H1 (cell line): ENCODE data around the gene ABL1. TPM values are rescaled to one million over a fixed set of nuclear protein-coding genes. Genes with fewer than 3 reads are reported as not detected.

ENCODE experiments used
- CTCF ChIA-PET: fragments of 300-600 bp; sonication (Branson Sonifier 250); formaldehyde crosslinking; loops from one replicate; lab custom pipeline; 2021; ENCODE audit not compliant: partially characterized antibody; lab: Charles Lee
- POLR2A ChIA-PET: fragments of 300-600 bp; sonication (Branson Sonifier 250); formaldehyde crosslinking; loops from one replicate; lab custom pipeline; 2021; ENCODE audit warnings: inconsistent platforms; ENCODE audit not compliant: partially characterized antibody; lab: Charles Lee
- DNase-seq, 2 experiments: peaks; one replicate each; pipeline versions ENCODE4 v3.0.0 to v3.0.0-alpha.2; 2010 to 2022; ENCODE audit warnings: low spot score in 2 of 2, low read depth in 1 of 2, mixed read lengths in 1 of 2
- FAIRE-seq: peaks from 2 replicates; lab custom pipeline; 2011; peaks lifted over from hg19 to GRCh38; lab: Jason Lieb, UNC
- H2AFZ ChIP-seq: 2 replicates; pipeline ENCODE4 v1.8.1; 2012; ENCODE audit warnings: low read length, inconsistent platforms
- H2AK5ac ChIP-seq: 2 replicates; pipeline ENCODE4 v1.6.1; 2013; ENCODE audit warnings: low read depth, low read length
- H2BK120ac ChIP-seq: replicated peaks from 2 replicates; pipeline ENCODE3; 2013; ENCODE audit warnings: low read depth, low read length, inconsistent platforms
- H2BK12ac ChIP-seq: 2 replicates; pipeline ENCODE4 v1.6.1; 2013; ENCODE audit warnings: low read depth, low read length
- H2BK15ac ChIP-seq: 2 replicates; pipeline ENCODE4 v1.6.1; 2013; ENCODE audit warnings: low read length
- H2BK20ac ChIP-seq: 2 replicates; pipeline ENCODE4 v1.6.1; 2013; ENCODE audit warnings: low read length
- H2BK5ac ChIP-seq: 2 replicates; pipeline ENCODE4 v1.6.1; 2013; ENCODE audit warnings: low read depth, low read length
- H3K14ac ChIP-seq: 2 replicates; pipeline ENCODE4 v1.6.1; 2013; ENCODE audit warnings: inconsistent platforms; ENCODE audit not compliant: insufficient read length
- H3K18ac ChIP-seq: 2 replicates; pipeline ENCODE4 v1.6.1; 2013; ENCODE audit warnings: low read length; ENCODE audit errors: extremely low read depth
- H3K23ac ChIP-seq: 2 replicates; pipeline ENCODE4 v1.6.1; 2013; ENCODE audit warnings: inconsistent platforms; ENCODE audit not compliant: insufficient read length
- H3K23me2 ChIP-seq: 2 replicates; pipeline ENCODE4 v1.6.1; 2013; ENCODE audit warnings: low read depth, low read length
- H3K27ac ChIP-seq: 2 replicates; pipeline ENCODE4 v1.6.1; 2011; ENCODE audit warnings: low read depth, low read length, inconsistent platforms
- H3K27me3 ChIP-seq, 4 experiments: replicated peaks in 1 of 4; 1 replicate in 1 of 4; 2 replicates in 3 of 4; pipeline versions ENCODE4 v1.6.1 to v1.8.1; 2011 to 2013; ENCODE audit warnings: low read length in 3 of 4, mild to moderate bottlenecking in 3 of 4, inconsistent platforms in 2 of 4, mixed read lengths in 2 of 4, moderate library complexity in 1 of 4; ENCODE audit not compliant: control insufficient read depth in 3 of 4, insufficient read depth in 3 of 4; ENCODE audit errors: extremely low read depth in 1 of 4
- H3K36me3 ChIP-seq, 4 experiments: 2 replicates each; pipeline versions ENCODE4 v1.6.1 to v1.8.1; 2011 to 2013; ENCODE audit warnings: mild to moderate bottlenecking in 4 of 4, low read length in 3 of 4, moderate library complexity in 2 of 4, control low read depth in 1 of 4, inconsistent platforms in 1 of 4; ENCODE audit not compliant: insufficient read depth in 4 of 4, control insufficient read depth in 2 of 4
- H3K4ac ChIP-seq: replicated peaks from 2 replicates; pipeline ENCODE3; 2013; ENCODE audit warnings: low read length, low read depth, mixed read lengths, inconsistent platforms; ENCODE audit not compliant: insufficient read length
- H3K4me1 ChIP-seq, 4 experiments: replicated peaks in 1 of 4; 1 replicate in 1 of 4; 2 replicates in 3 of 4; pipeline versions ENCODE4 v1.6.1 to v1.8.1; 2011 to 2013; ENCODE audit warnings: low read length in 3 of 4, inconsistent platforms in 2 of 4, mixed read lengths in 1 of 4; ENCODE audit not compliant: insufficient read depth in 4 of 4, control insufficient read depth in 3 of 4
- H3K4me2 ChIP-seq, 2 experiments: 2 replicates each; pipeline versions ENCODE4 v1.6.1 to v1.8.1; 2011 to 2013; ENCODE audit warnings: low read depth in 2 of 2, low read length in 2 of 2, control low read depth in 1 of 2, inconsistent platforms in 1 of 2, mild to moderate bottlenecking in 1 of 2; ENCODE audit not compliant: insufficient read depth in 1 of 2
- H3K4me3 ChIP-seq, 4 experiments: fragments of 200-600, 300-600 bp in 1 of 4; sonication (generic), shearing (Covaris generic), sonication (Bioruptor Twin) in 1 of 4; 2 replicates each; pipeline versions ENCODE4 v1.5.1 to v1.8.1; 2011 to 2016; ENCODE audit warnings: low read length in 4 of 4, low read depth in 3 of 4, control low read depth in 2 of 4, inconsistent platforms in 2 of 4, mild to moderate bottlenecking in 2 of 4, mixed read lengths in 1 of 4, moderate library complexity in 1 of 4; ENCODE audit not compliant: insufficient read depth in 2 of 4; ENCODE audit errors: extremely low read depth in 1 of 4
- H3K56ac ChIP-seq: replicated peaks from 2 replicates; pipeline ENCODE3; 2013; ENCODE audit warnings: low read depth, mild to moderate bottlenecking, mixed read lengths, low read length, inconsistent platforms; ENCODE audit not compliant: insufficient read length
- H3K79me1 ChIP-seq: 2 replicates; pipeline ENCODE4 v1.6.1; 2013; ENCODE audit warnings: low read depth, low read length, control low read depth
- H3K79me2 ChIP-seq, 2 experiments: 2 replicates each; pipeline versions ENCODE4 v1.6.1 to v1.8.1; 2012 to 2013; ENCODE audit warnings: low read length in 2 of 2, mild to moderate bottlenecking in 2 of 2, inconsistent platforms in 1 of 2; ENCODE audit not compliant: insufficient read depth in 2 of 2, control insufficient read depth in 1 of 2
- H3K9ac ChIP-seq, 4 experiments: replicated peaks in 1 of 4; 1 replicate in 1 of 4; 2 replicates in 3 of 4; pipeline versions ENCODE4 v1.6.1 to v1.8.1; 2011 to 2013; ENCODE audit warnings: low read depth in 3 of 4, low read length in 3 of 4, control low read depth in 2 of 4, mild to moderate bottlenecking in 2 of 4, moderate library complexity in 2 of 4, inconsistent platforms in 1 of 4; ENCODE audit errors: extremely low read depth in 1 of 4
- H3K9me3 ChIP-seq, 2 experiments: 2 replicates each; pipeline versions ENCODE4 v1.6.1 to v1.8.1; 2012 to 2013; ENCODE audit warnings: mild to moderate bottlenecking in 2 of 2, moderate library complexity in 2 of 2, control low read depth in 1 of 2, inconsistent platforms in 1 of 2, low read depth in 1 of 2, low read length in 1 of 2, mixed read lengths in 1 of 2; ENCODE audit not compliant: insufficient read depth in 2 of 2
- H4K20me1 ChIP-seq, 2 experiments: replicated peaks in 1 of 2; 2 replicates each; pipeline versions ENCODE3 to v1.8.1; 2011 to 2013; ENCODE audit warnings: inconsistent platforms in 2 of 2, low read length in 2 of 2, mild to moderate bottlenecking in 1 of 2; ENCODE audit not compliant: insufficient read depth in 2 of 2, control insufficient read depth in 1 of 2
- H4K5ac ChIP-seq: 2 replicates; pipeline ENCODE4 v1.6.1; 2013; ENCODE audit warnings: low read length, low read depth, mixed read lengths, inconsistent platforms; ENCODE audit not compliant: insufficient read length
- H4K8ac ChIP-seq: 2 replicates; pipeline ENCODE4 v1.8.0; 2013; ENCODE audit warnings: mild to moderate bottlenecking, moderate library complexity, low read length, inconsistent platforms; ENCODE audit not compliant: insufficient read depth; ENCODE audit errors: extremely low read depth
- H4K91ac ChIP-seq: replicated peaks from 2 replicates; pipeline ENCODE3; 2013; ENCODE audit warnings: low read length, mixed read lengths, inconsistent platforms; ENCODE audit not compliant: insufficient read length
- BACH1 ChIP-seq: IDR thresholded peaks from 2 replicates; pipeline ENCODE4 v1.6.1; 2012; ENCODE audit warnings: low read length, improper control_type of control experiment
- BRCA1 ChIP-seq: IDR thresholded peaks from 2 replicates; pipeline ENCODE4 v1.6.1; 2012; ENCODE audit warnings: low read depth, low read length, improper control_type of control experiment
- CBX8 ChIP-seq: fragments of 300-800, 300-1000 bp; sonication (generic); IDR thresholded peaks from 2 replicates; pipeline ENCODE4 v1.7.1; 2016; ENCODE audit warnings: low read depth, low read length, borderline replicate concordance
- CEBPB ChIP-seq: IDR thresholded peaks from 2 replicates; pipeline ENCODE4 v1.6.1; 2012; ENCODE audit warnings: low read depth, low read length
- EP300 ChIP-seq, 2 experiments: IDR thresholded peaks; 1 replicate in 1 of 2; 2 replicates in 1 of 2; pipeline ENCODE4 v1.6.1; 2011 to 2012; ENCODE audit warnings: low read depth in 2 of 2, low read length in 2 of 2, mild to moderate bottlenecking in 2 of 2, borderline replicate concordance in 1 of 2, inconsistent platforms in 1 of 2, moderate library complexity in 1 of 2
- JUN ChIP-seq: IDR thresholded peaks from 2 replicates; pipeline ENCODE4 v1.6.1; 2011; ENCODE audit warnings: low read depth, mild to moderate bottlenecking, improper control_type of control experiment, low read length
- KDM1A ChIP-seq: fragments of 200-600, 300-600 bp; sonication (generic); IDR thresholded peaks from 2 replicates; pipeline ENCODE4 v1.7.1; 2016; ENCODE audit warnings: mild to moderate bottlenecking, low read length, borderline replicate concordance
- MAFK ChIP-seq: IDR thresholded peaks from 2 replicates; pipeline ENCODE4 v1.6.1; 2012; ENCODE audit warnings: low read depth, mild to moderate bottlenecking, improper control_type of control experiment, low read length
- PHF8 ChIP-seq: fragments of 200-600 bp; sonication (generic); conservative IDR thresholded peaks from 2 replicates; pipeline ENCODE4 v1.7.1; 2012; ENCODE audit warnings: low read depth, mild to moderate bottlenecking, inconsistent platforms, low read length, moderate library complexity
- POLR2AphosphoS5 ChIP-seq: IDR thresholded peaks from 2 replicates; pipeline ENCODE4 v1.6.1; 2011; ENCODE audit warnings: low read depth, low read length
- RNF2 ChIP-seq: fragments of 200-900, 300-1000 bp; sonication (generic); IDR thresholded peaks from 2 replicates; pipeline ENCODE4 v1.7.1; 2016; ENCODE audit warnings: borderline replicate concordance, low read depth, mild to moderate bottlenecking, antibody characterized with exemption, low read length; ENCODE audit not compliant: poor library complexity, severe bottlenecking; ENCODE audit errors: missing control alignments
- SIRT6 ChIP-seq: IDR thresholded peaks from one replicate; pipeline ENCODE4 v1.7.1; 2012; ENCODE audit warnings: low read length, inconsistent platforms
- SP2 ChIP-seq: IDR thresholded peaks from 2 replicates; pipeline ENCODE4 v1.6.1; 2012; ENCODE audit warnings: mild to moderate bottlenecking, low read length, inconsistent platforms
- YY1 ChIP-seq: IDR thresholded peaks from 2 replicates; pipeline ENCODE4 v1.6.1; 2011; ENCODE audit warnings: low read depth, mild to moderate bottlenecking, low read length
- ZNF274 ChIP-seq: IDR thresholded peaks from 2 replicates; pipeline ENCODE4 v1.7.0; 2012; ENCODE audit warnings: low read length, borderline replicate concordance; ENCODE audit errors: extremely low read depth
- WGBS, 2 experiments: shearing (Covaris generic) in 1 of 2; methylation state at CpG; one replicate each; pipeline versions ENCODE4 v1.1.6 to v1.1.7; 2013 to 2015; ENCODE audit warnings: low lambda C conversion rate in 2 of 2, mixed read lengths in 2 of 2, inconsistent platforms in 1 of 2, low coverage in 1 of 2, missing lambda C conversion rate in 1 of 2; ENCODE audit not compliant: insufficient replicate concordance in 2 of 2, insufficient coverage in 1 of 2, insufficient read length in 1 of 2; ENCODE audit errors: extremely low coverage in 1 of 2, missing lambda C conversion rate in 1 of 2; 5-methylcytosine and 5-hydroxymethylcytosine counted together
- polyA plus RNA-seq, 7 experiments: library from polyadenylated mRNA; depleted of rRNA in 3 of 7; stranded (reverse) in 5 of 7; unstranded in 2 of 7; fragments of >200 nt in 5 of 7; fragments of 200-250 nt in 2 of 7; gene quantifications; 1 replicate in 5 of 7; 2 replicates in 1 of 7; 4 replicates in 1 of 7; pipeline versions ENCODE4 v1.2.1 to v1.2.3, GENCODE V29; 2011 to 2013; ENCODE audit warnings: missing spikeins in 2 of 7, mixed read lengths in 2 of 7
- total RNA-seq: library from RNA; stranded (reverse); fragmentation: NEBNext Ultra II Directional; extraction: Animal tissue kit (Norgen Biotek cat#: 25700); gene quantifications from 2 replicates; pipeline ENCODE4 v1.2.1, GENCODE V29; 2021

Gene ABL1
- total and polyA plus RNA-seq, 2 of the 8 experiments (the other 6 are each of a cell fraction or from before 2014, with no cell fraction given) = 35.3 to 104 TPM

GRCh38 chr9:130817914-130818313, 17.1 kb upstream of the ABL1 start:
- Histone ChIP-seq H3K18ac (no peak overlapping the region), H3K9ac (no peak overlapping the region), H4K20me1 (no peaks in the 10 kb centered on the region), H2AK5ac (no peak overlapping the region), H3K4me1 (peaks cover 0 to 3% (median 0%) of the 10 kb centered on the region in 4 experiments; a peak in 2 of 7 replicates), H3K4me3 (no peak overlapping the region), H3K56ac (no peak overlapping the region), H3K27ac (no peak overlapping the region), H3K23me2 (no peaks in the 10 kb centered on the region), H3K4me2 (no peak overlapping the region), H4K91ac (no peak overlapping the region), H3K36me3 (no peaks in the 10 kb centered on the region; a peak in 1 of 8 replicates), H4K5ac (no peak overlapping the region), H3K4ac (no peak overlapping the region), H2BK15ac (no peak overlapping the region), H3K27me3 (no peaks in the 10 kb centered on the region), H2BK5ac (no peak overlapping the region), H3K79me2 (peaks cover 0 to 26% of the 10 kb centered on the region in 2 experiments; a peak in 3 of 4 replicates), H2BK12ac (no peak overlapping the region), H2BK20ac (no peak overlapping the region), H3K23ac (no peak overlapping the region), H2BK120ac (no peak overlapping the region), H2AFZ (no peak overlapping the region), H3K14ac (no peak overlapping the region), H3K9me3 (no peaks in the 10 kb centered on the region), H3K79me1 (peaks cover 5% of the 10 kb centered on the region; the same call in 1 of the 2 replicates), H4K8ac (no peak overlapping the region)
- no peak for FAIRE-seq
- WGBS, 2 experiments = 94% methylated on average over 6 of the region's 6 CpGs; no CpG with 5 or more reads in 1 of the 2 experiments
- POLR2A ChIA-PET = interaction anchor here (1.3 to 1.4 kb wide), 2 partner anchors 13 to 20 kb away, joined by 3 to 5 read pairs; no protein-coding TSS in a partner anchor
- DNase-seq = no peak
- CTCF ChIA-PET = interaction anchor here (0.5 kb wide), 1 partner anchor 188 kb away, joined by 3 read pairs; no protein-coding TSS in a partner anchor
- TF ChIP-seq JUN = no peak
- TF ChIP-seq RNF2 = no peak
- TF ChIP-seq EP300 (IDR thresholded peaks at IDR 0.05; ENCODE audit: borderline replicate concordance in 1 of 2, low read depth in 2 of 2, low read length in 2 of 2) = no peak
- no peak for TF ChIP-seq CEBPB
- TF ChIP-seq YY1 = no peak
- TF ChIP-seq BACH1 = no peak
- TF ChIP-seq CBX8 = no peak
- no peak for TF ChIP-seq SP2
- TF ChIP-seq SIRT6 = no peak
- TF ChIP-seq KDM1A = no peak
- no peak for TF ChIP-seq ZNF274
- no peak for TF ChIP-seq BRCA1
- TF ChIP-seq POLR2AphosphoS5 = no peak
- no peak for TF ChIP-seq MAFK
- TF ChIP-seq PHF8 = no peak
